Right kidney (tissue), 1 donor: ENCODE measurements around the gene MPC1.
"Not testable (repeated sequence)": the region's sequence is repeated elsewhere in the genome, so short reads cannot be mapped to it uniquely, and the experiment has no call there.

Source experiments
- DNase-seq: peaks from one replicate; pipeline ENCODE4 v3.0.0-alpha.2; 2016

Gene MPC1

DNA sequence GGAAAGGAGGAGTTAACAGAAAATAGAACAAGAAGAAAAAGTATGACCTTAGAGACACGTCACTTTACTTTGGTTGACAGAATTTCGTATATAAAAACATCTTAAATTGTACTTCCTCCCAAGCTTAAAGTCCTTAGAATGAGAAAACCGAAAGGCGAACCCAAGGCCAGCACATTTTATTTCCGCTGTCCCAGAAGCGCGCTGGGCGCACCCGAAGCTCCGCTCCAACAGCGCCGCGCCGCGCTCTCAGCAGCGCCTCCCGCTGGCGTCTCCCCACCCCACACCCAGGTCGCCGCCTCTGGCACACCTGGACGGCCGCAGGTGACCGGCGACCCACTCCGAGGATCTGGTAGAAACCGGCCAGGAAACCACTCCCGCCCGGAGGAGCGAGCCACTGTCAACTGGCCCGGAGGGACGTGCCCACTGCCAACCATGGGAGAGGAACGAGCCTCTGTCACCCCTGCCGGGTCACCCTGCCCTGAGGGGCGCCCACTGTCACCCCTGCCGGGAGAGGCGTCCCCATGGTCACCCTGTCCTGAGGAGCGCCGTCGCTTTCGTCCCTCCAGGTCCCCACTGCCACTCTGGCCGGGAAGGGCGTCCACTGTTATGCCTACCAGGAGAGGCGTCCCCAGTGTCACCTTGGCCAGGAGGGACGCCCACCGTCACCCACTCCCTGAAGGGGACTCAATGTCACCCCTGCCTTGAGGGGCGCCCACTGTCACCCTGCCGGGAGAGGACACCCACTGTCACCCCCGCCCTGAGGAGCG is 824 bp downstream of the MPC1 start:
- DNase-seq: peak; percentile 82

DNA sequence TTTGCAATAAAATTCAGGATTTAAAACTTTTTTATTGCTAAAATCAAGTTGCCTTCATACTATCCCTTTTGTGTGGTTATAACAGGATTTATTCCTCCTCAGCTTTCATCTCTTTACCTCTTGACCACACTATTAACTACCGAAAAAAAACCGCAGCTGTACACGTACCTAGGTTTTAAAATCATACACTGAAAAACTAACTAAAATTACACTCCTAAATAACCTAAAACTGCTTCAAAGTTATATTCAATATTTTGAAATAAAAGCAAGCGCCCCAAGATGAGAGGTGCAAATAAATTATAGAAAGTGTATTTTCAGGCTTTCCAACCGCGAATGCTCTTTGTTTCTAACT is 1.4 kb downstream of the MPC1 start:
- DNase-seq: no peak

DNA sequence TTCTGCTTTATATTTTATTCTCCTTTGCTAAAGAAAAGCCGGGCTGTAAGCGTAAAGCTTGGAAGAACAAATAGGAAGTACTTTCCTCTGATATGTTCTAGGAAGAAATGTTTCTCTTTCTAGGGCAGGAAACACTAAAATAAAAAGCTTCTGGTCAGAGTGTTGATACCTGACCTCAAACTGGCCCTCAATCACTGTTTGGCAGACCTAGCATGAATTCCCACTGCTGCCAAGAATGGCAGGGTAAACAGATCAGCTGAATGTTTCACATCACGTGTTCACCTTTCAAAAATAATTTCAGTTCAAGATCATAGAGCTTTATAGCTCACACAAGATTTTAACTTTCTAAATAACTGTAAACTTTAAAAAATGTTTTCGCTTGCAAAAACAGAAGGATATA is 2.9 kb downstream of the MPC1 start:
- DNase-seq: no peak

DNA sequence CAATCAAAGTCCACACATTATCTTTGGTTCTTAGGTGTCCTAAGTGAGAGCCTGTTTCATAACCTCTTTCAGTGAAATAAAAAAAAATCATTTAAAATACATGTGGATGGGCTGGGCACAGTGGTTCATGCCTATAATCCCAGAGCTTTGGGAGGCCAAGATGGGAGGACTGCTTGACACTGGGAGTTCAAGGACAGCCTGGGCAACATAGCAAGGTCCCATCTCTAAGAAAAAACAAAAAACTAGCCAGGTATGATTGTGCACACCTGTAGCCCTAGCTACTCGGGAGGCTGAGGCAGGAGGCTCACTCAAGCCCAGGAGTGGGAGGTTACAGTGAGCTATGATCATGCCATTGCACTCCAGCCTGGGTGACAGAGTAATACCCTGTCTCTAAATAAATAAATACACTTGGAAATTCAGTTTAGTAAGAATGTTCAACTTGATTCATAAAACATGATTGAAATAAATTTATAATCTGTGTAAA is 3.6 kb downstream of the MPC1 start:
- no peak for DNase-seq

DNA sequence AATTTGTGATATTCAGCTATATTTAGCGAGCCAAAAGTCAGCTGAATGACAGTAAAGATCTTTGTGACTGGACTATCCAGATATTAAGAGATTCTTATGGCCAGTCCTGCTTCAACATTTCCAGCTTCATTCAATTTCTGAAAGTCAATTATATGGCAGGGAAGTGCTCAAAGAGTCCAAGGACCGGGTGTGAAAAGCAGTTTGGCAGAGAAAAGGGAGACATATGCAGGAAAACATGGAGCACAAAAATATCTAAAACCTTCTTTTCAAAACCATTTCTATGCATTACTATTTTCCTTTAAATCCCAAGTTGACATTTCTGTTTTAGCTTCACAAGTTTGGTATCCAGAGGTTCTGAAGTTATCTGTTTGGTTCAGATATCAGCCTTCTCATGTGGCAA is 5.0 kb downstream of the MPC1 start:
- no peak for DNase-seq

DNA sequence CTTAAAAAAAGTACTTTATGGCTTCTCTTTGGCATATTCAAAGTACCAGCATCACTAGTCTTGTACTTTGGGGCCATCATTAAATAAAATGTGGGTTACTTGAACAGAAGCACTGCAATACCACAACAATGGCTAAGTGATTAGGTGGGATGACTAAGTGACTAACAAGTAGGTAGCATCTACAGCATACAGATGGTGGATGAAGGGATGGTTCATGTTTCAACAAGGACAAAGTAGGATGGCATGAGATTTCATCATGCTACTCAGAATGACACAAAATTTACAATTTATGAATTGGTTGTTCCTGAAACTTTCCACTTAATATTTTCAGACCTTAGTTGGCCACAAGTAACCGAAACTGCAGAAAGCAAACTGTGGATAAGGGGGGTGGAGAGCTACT is 7.7 kb downstream of the MPC1 start:
- DNase-seq: no peak

DNA sequence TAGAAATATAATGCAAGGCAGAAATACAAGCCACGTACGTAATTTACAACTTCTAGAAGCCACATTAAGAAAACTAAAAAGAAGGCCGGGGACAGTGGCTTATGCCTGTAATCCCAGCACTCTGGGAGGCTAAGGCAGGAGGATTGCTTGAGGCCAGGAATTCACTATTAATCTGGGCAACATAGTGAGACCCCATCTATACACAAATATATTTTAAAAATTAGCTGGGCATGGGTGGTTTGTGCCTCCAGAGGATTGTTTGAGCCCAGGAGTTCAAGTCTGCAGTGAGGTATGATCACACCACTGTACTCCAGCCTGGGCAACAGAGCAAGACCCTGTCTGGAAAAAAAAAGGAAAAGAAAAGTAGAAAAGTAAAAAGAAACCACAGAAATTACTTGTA is 12.3 kb downstream of the MPC1 start:
- no peak for DNase-seq

DNA sequence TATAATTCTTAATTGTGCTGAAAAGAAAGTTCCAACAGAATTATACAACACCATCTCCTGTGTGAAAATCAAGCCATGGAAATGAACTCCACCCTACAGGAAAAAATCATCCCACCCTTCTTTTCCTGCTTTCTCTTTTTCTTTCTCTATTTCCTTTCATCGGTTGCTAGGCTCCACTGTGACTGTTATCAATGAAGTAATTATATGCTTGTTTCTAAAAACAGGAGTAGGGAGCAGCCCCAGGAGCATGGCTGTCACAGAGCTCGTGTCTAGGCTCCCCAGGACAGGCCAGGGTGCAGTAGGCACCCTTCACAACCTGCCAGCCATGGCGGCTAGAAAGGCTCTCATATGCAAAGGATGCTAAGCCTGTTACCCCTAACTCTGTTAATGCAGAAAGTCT is 13.0 kb downstream of the MPC1 start:
- no peak for DNase-seq

DNA sequence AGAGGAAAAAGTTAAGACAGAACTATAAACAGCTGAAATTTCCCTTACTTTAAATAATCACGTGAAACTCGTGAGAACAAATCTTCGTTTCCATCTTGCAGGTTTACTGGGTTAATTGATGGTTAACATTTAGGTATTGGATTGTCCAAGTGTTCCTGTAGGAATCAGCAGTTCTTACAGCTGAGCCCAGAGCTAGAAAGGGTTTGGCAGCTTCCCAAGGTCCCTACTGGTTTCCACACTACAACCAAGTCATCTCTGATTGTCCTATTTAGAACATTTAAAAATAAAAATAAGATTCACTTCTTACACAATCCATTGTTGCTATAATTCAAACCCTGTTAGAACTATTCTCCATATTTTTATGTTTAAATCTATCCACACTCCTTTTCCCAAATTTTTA is 15.8 kb downstream of the MPC1 start:
- DNase-seq: no peak

DNA sequence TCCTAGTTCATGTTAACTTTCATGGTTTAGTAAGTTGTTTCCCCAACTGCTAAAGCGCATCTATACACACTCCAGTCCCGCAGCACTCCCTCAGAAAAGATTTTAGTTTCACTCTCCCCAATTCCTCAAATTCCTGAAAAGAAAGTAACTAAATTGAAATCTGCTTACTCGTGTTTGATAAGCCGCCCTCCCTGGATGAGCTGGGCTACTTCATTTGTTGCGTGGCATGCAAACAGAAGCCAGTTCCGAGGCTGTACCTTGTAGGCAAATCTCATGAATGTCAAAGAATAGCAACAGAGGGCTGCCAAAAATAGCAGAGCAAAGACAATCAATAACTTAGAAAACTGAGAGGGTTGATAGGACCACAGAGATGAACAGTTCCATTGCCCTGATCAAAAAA is 16.9 kb downstream of the MPC1 start:
- no peak for DNase-seq

DNA sequence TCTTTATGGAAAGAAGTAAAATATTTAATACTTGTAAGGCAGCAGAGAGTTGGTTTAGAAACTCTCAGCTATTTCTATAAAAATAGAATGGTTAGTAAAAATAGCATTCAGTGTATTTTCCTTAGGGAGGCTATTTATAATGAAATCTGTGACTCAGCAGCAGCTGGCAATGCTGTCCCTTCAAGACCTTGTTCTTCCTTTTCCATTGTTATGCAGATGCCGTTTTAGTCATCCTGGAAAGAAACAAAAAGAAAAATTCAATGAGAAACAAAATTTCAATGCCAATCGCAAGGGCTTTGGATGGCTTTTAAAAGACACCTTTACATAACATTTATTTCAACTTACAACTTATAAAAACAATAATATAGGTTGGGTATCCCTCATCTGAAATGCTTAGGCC is 17.5 kb downstream of the MPC1 start:
- DNase-seq: no peak

DNA sequence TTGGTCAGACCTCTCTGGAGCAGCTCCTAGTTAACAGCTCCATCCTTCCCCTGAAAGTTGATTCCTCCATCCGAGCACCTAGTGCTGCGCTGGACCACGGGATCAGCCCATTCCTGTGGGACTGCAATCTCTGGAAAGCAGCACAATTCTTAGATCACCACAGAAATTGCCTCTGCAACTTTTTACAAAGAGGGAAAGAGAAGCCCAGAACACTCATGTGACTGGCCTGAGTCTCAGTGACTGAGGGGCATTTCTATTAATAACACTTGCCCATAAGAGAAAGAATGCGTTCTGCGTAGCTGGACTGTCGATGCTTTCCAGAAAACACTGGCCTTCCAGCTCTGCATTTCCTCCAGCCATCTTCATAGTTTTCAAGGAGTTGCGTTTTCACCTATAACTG is 18.3 kb downstream of the MPC1 start:
- no peak for DNase-seq

DNA sequence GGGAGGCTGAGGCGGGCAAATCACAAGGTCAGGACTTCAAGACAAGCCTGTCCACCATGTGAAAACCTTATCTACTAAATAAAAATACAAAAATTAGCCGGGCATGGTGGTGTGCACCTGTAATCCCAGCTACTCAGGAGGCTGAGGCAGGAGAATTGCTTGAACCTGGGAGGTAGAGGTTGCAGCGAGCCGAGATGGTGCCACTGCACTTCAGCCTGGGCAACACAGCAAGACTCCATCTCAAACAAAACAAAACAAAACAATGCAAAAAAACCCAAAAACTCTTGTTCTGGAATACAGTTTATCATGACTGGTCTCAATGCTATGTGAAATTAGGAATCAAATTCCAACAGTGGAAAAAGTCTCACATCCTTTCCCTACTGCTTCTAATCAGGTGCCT is 20.3 kb downstream of the MPC1 start:
- not testable (repeated sequence) for DNase-seq

DNA sequence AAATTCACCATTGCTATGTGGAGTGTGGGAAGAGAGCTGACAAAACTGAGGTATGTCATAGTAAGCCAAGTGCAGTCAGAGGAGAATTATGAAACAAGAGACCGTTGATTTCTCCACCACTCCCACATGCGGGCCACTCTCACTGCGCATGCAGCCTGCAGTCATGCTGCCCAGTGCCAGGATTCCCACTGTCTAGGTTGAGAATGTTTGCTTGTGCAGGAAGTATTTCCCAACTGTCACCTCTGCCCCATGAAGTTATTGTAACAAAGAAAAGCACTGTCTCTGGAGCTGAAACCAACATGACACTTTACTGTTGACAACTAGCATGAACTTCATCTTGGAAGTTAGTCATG is 21.7 kb downstream of the MPC1 start:
- DNase-seq: no peak

DNA sequence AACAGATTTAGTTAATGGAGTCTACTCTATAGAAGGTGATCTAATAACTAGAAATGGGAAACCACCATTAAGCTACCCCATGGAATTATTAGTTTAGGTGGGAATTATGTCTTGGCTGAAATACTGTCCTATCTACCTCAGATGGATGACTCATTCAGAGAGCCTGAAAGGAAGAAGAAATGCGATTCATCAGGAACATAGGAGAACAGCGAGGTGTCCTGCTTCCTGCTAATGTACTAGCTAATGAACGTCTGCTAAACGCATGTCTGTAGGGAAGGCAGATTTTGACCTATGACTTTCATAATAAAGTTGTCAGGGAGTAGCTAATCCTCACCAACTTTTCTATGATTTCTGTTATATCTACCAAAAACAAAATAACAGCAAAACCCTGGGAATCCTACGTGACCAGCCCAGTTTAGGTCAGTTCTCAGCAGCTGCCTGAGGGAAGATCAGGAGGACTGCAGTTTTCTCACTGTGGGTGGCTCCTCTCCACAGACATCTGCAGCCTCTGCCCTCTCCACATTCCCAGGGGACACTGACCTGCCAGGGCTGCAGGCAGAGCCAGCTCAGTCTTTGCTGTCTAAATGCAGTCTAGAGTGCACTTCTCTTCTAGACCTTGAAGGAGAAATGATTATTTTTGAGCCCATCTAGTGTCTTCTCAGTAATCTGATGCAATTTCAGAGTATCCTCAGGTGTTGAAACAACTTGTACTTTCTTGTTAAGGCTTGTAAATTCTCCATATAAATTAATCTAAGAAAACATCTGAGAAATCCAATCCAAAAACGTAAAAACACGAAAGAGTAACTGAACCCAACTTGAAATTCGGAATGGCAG is 22.3 kb downstream of the MPC1 start:
- no peak for DNase-seq

DNA sequence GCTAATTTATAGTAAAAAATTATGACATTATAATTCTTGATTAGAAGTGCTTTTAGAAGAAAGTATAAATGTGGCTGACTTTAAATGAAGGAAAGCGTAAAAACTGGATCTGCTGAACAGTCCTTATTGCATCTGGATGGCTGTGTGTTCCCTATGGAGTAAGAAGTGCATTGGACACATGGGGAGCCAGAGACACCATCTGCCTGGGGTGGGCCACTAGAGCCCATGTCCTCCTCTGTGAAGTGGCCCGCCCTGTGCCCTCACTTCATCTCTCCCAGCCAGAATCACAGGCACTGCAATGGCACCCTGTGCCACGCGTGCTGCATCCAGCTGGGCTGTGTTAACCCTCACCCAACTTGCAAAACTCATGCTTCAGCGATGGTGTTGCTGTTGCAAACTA is 27.2 kb downstream of the MPC1 start:
- no peak for DNase-seq

DNA sequence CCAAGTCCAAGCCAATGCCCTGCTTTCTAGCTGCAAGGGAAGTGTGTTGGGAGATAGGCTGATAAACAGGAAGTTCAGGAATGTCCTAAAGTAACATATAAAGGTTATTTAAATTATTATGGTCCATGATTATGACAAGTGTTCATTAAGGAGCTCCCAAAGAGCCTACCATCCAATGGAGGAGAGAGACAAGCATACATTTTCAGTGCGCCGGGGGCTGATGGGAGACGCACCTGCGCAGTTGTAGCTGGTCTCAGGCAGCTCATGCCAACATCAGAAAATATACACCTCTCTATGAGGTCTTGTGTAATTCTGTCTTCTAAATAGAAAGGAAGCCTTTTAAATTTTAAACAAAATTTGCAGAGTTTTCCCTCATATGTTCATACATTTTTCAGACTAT is 27.8 kb downstream of the MPC1 start:
- no peak for DNase-seq

DNA sequence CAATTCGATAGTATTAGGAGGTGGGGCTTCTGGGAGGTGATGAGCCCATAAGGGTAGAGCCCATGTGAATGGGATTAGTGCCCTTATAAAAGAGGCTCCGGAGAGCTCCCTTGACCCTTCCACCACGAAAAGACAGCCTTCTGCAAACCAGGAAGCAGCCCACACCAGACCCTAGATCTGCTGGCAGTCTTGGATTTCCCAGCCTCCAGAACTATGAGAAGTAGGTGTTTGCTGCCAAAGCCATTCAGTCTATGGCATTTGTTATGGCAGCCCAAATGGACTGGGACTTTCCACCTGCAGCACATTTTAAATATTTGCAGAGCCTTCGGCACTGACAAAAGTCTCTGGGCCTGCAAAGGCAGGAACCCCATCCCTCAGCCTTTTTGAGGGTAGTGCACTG is 28.6 kb downstream of the MPC1 start:
- no peak for DNase-seq

DNA sequence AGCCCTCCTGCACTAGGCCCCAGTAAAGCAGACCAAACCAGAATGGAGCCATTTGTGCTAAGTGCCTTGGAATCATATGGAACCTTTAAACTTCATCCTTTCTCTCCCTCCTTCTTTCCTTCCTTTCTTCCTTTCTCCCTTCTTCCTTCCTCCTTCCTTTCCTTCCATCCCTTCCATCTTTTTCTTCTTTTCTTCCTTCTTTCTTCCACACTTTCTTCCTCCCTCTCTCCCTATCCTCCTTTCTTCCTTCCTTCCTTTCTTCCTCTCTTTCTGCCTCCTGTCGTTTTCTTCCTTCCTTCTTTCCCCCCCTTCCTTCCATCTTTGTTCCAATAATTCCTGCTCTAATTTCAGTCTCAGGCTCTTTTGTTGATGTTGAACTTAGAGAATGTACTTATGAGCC is 29.2 kb downstream of the MPC1 start:
- DNase-seq: no peak

DNA sequence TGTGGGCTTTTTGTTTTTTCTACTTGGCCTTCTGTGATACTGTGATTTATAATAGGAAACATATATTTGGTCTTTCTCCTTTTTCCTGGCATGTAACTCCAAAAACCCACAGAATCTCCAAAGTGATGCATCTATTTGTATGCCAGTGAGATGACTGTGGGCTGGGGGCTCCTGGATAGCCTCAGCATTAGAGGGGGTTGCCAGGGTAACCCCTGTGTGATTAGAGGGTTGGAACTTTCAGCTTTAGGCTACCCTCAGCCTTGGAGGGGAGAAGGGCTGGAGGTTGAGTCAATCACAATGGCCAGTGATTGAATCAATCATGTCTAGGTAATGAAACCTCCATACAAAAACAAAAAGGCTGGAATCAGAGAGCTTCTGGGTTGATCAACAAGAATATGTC is 29.8 kb downstream of the MPC1 start:
- DNase-seq: no peak

DNA sequence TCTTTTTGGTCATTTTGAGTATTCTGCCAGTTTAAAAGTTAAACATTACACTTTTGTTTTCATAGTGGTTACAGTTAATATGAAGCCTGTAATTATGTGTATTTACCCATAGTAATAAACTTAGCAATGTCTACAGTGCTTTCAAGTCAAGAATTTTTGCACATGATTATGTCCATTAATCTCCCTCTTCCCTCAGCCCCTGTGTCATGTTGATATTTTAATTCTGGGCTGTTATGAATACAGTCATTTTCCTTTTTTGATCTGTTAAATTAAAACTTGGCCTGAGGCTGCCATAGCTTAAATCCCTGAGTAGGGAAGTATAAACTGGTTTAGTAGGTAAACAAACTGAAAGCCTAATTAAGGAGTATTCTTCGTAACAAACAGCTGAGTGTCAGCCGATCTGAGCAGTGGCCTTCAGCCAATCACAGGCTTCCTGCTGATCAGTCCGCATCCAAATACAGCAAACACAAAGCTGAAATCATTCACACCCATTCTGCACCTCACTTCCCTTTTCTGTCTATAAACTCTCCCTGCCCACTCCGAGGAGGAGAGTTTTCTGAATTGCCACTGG is 30.9 kb downstream of the MPC1 start:
- no peak for DNase-seq

DNA sequence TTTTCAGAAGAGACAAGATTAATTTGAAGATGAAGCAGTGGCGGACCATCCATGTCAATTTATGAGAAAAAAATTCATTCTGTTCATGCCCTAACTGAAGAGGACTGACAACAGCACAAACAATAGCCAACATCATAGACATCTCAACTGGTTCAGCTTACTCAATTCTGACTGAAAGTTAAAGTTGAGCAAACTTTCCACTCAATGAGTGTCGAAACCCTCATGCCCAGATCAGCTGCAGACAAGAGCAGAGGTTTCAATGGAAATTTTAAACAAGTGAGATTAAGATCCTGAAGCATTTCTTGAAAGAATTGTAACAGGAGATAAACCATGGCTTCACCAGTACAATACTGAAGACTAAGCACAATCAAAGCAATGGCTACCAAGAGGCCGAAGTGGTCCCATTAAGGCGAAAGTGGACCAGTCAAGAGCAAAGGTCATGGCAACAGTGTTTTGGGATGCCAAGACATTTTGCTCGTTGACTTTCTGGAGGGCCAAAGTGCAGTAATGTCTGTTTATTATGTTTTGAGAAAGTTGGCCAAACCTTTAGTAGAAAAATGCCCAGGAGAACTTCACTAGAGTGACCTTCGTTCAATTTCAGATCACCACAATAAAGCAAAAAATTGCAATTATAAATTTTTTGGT is 34.3 kb downstream of the MPC1 start:
- DNase-seq: no peak

DNA sequence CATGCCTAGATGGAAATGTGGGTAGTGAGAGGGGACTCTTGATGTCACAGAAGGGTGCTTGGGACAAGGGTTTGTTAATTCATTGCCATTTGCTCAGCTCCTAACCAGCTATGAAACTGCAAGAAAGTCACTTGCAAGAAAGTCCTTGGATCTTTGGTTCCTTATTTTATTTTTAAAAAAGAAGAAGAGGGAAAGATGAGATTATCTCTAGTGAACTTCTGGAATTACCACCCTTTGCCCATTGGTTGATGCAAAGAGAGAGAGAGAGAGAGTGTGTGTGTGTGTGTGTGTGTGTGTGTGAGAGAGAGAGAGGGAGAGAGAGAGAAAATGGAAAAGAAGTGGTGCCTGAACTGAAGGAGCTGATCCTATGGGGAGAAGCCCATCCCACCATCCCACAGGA is 35.8 kb downstream of the MPC1 start:
- DNase-seq: no peak
